ENCODE measurements around the gene DEFB126.
"Not testable (repeated sequence)": the region's sequence is repeated elsewhere in the genome, so short reads cannot be mapped to it uniquely, and the experiment has no call there.

Gene DEFB126

DNA sequence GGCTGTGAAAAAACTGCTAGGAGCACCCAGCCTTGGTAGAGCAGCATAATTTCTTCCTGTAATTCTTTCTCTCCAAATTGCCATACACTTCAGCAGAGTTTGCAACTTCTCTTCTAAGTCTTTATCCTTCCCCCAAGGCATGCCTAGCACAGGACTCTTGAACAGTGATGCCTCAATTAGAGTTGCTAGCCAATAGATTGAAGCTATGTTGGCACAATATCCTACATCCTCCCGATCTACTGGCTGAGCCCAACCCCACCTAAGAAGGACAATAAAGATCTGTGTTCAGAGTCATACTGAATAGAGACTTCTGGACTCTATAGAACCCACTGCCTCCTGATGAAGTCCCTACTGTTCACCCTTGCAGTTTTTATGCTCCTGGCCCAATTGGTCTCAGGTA lies at the start of gene DEFB126:
DEFB126 (plus strand) TSS at position 301 of the 400 bp plus-strand sequence; CDS start at position 340, 39 bp downstream.
- DNase-seq: no peak

DNA sequence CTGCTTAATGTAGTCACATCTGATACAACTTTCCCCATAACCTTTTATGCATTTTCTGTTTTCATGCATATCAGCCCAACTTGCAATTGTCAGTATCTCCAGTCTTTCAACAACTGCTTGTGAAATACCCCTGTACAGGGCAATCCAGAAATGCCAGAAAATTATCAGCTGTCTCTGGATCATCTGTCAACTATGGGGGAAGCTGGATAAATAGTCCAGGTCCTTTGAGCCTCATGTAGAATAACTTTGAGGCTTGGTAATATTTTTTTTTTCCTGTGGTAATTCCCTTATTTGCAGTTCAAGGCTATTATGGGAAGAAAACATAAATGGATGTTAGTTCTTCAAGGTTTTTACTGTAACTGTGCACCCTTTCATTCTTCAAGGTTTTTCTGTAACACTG lies 48.7 kb upstream of the DEFB126 start:
- no peak for DNase-seq

DNA sequence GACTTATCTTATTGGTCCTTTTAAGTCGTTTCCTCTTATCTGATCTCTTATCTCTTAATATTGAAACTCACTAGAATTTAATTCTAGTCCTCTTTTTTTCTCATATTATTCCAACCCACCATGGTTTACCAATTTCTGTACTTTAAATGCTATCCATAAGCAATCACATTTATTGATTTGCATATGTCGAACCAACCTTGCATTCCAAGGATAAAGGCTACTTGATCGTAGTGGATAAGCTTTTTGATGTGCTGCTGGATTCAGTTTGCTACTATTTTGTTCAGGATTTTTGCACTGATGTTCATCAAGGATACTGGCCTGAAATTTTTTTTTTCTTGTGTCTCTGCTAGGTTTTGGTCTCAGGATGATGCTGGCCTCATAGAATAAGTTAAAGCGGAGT lies 47.2 kb upstream of the DEFB126 start:
- DNase-seq: no peak

- DNase-seq: not testable (repeated sequence)
These were observed 44.7 kb upstream of the DEFB126 start for GRCh38 chr20:97691-98090.

GRCh38 chr20:101975-102374 lies 40.4 kb upstream of the DEFB126 start:
- no peak for DNase-seq

DNA sequence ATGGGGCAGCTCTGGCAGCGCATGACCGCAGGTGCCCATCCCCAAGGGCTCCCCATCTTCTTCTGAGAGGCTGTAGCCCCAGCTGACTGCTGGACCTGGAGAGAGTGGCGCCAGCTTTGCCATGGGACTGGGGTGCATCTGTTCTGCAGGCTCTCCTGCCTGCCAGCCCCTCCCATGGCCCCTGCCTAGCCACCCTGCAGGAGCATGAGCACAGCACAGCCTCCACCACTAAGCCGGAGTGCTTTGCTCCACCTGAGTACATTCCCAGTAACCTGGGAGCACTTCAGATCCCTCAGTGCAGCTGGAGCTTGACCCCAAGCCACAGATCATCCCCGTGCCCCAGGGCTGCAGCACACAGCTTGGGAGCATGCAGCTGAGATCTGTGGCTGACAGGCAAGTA lies 38.9 kb upstream of the DEFB126 start:
- DNase-seq: no peak

DNA sequence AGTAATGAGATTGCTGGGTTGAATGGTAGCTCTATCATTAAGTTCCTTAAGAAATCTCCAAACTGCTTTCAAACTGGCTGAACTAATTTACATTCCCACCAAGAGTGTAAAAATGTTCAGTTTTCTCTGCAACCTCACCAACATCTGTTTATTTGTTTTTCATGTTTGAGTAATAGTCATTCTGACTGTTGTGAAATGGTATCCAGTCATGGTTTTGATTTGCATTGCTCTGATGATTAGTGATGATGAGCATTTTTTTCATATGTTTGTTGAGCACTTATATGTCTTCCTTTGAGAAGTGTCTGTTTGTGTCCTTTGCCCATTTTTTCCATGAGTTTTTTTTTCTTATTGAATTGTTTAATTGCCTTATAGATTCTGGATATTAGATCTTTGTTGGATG lies 30.0 kb upstream of the DEFB126 start:
- DNase-seq: no peak

- DNase-seq: no peak
These were observed 24.9 kb upstream of the DEFB126 start for GRCh38 chr20:117518-117917.

DNA sequence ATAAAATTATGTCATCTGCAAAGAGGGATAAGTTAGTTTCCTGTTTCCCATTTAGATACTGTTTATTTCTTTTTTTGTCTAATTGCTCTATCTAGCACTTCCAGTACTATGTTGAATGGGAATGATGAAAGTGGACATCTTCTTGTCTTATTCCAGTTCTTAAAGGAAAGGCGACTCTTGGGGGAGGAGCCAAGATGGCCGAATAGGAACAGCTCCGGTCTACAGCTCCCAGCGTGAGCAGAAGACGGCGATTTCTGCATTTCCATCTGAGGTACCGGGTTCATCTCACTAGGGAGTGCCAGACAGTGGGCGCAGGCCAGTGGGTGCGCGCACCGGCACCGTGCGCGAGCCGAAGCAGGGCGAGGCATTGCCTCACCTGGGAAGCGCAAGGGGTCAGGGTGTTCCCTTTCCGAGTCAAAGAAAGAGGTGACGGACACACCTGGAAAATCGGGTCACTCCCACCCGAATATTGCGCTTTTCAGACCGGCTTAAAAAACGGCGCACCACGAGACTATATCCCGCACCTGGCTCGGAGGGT lies 12.5 kb upstream of the DEFB126 start:
- not testable (repeated sequence) for DNase-seq

DNA sequence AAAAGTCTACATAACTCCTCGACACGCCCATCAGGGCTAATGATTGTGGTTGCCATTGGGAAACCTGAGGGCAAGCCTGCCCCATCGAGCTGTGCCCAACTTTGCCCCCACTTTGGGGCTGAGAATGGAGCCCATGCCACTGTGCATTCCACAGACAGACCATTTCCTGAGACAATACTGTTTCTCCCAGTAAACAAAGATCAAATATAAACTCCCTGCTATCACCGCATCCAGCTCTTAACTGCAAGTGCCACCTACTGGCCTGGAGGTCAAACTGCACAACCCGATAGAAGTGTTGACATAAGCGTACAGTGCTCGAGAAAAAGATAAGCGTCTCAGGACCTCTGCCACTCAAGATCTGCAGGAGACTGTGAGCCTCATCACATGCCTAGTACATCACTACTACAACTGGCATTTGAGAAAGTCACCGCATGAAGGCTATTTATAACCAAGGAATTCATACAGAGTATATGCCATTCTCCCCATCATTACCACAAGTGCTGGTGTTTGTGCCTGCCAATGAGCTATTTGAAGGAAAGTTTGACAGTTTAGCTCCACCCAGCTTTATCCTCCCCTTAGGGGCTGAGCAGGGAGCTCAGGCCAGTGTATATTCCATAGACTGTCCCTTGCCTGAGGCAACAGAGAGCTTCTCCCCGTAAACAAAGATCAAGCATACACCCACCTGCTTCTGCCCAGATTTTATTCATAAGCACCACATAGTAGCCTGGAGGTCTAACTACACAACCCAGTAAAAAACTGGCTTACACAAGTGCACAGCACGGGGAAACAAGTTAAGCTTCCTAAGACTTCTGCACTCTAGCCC lies 4.5 kb upstream of the DEFB126 start:
- DNase-seq: no peak

- no peak for DNase-seq
These were observed 3.5 kb downstream of the DEFB126 start for GRCh38 chr20:145877-146276.

- no peak for DNase-seq
These were observed 9.7 kb downstream of the DEFB126 start for GRCh38 chr20:152131-152530.

DNA sequence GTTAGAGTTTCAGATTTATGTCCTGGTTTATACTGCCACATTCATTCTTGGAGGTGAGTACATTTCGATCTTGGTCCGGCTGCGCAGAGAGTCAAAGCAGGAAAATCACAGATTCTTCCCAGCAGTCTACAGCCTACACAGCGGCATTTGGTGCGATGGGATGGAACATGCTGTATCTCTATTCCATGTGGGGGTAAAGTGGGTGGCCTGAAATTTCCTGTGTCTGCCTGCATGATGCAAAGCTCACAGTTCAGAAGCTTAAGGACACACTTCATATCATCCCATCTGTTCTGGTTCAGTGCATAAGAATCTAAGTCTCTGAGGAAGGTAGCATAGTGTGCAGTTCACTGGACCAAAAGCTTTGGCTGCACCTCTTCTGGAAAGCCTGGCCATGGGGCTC lies 14.8 kb downstream of the DEFB126 start, which contains the start of gene DEFB127:
DEFB127 (plus strand) TSS at position 301 of the 400 bp plus-strand sequence; CDS start at position 392, 91 bp downstream.
- DNase-seq: no peak

DNA sequence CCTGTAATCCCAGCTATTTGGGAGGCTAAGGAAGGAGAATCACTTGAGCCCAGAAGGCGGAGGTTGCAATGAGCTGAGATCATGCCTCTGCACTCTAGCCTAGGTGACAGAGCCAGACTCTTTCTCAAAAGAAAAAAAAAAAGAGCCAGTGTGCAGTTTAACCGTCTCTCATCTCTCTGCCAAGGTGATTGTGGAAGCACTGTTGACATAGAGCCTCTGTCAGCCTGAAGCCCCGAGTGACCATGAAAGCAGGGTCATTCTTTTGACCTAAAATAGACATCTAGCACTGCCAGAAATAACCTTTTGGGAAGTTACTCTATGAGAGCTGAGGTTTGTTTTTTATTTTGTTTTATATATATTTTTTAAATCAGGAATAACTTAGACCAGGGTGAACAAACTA lies 22.2 kb downstream of the DEFB126 start:
- DNase-seq: no peak

- no peak for DNase-seq
These were observed 26.5 kb downstream of the DEFB126 start for GRCh38 chr20:168876-169275.

DNA sequence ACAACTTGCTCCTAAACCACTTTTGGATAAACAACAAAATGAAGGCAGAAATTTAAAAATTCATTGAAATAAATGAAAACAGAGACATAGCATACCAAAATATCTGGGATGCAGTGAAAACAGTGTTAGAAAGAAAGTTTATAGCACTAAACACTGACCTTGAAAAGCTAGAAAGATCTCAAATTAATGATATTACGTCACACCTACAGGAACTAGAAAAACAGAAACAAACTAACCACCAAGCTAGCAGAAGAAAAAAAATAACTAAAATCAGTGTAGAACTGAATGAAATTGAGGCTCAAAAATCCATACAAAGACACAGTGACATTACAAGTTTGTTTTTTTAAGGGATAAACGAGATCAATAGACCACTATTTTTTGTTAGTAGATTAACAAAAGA lies 41.9 kb downstream of the DEFB126 start:
- no peak for DNase-seq

- no peak for DNase-seq
These were observed 45.3 kb downstream of the DEFB126 start for GRCh38 chr20:187733-188132.

DNA sequence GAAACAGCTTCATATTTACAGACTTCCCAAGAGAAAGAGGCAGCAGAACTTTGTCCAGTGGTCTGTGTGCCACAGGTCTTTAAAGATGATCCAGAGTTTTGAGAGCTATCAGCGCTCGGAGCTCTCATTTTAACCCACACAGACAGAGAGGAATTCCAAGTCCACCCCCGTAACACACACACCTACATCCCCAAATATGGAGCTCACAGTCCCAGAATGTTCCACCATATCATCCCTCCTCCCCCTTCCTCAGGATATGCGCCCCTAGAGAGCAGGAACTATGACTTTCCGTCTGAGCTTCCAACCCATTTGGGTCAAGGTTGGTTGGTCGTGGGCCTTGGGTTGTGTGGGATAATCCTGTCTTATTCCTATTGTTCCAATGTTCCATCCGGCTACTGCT lies 47.2 kb downstream of the DEFB126 start, which contains the start of gene DEFB128:
DEFB128 (minus strand) TSS at position 101 of the 400 bp plus-strand sequence; CDS start at position 13, 88 bp downstream.
- no peak for DNase-seq

Measured in NCI-H446 treated with DMSO at 0.1 percent for 48 hours (cell line).